ENCODE results near the gene MAG. TPM values are rescaled to one million over a fixed set of nuclear protein-coding genes. Genes with fewer than 3 reads are reported as not detected.

MAG gene
- total and polyA plus RNA-seq, 2 of the 8 experiments (the other 6 are each of a cell fraction or from before 2014, with no cell fraction given): 0.20 to 1.3 TPM

DNA sequence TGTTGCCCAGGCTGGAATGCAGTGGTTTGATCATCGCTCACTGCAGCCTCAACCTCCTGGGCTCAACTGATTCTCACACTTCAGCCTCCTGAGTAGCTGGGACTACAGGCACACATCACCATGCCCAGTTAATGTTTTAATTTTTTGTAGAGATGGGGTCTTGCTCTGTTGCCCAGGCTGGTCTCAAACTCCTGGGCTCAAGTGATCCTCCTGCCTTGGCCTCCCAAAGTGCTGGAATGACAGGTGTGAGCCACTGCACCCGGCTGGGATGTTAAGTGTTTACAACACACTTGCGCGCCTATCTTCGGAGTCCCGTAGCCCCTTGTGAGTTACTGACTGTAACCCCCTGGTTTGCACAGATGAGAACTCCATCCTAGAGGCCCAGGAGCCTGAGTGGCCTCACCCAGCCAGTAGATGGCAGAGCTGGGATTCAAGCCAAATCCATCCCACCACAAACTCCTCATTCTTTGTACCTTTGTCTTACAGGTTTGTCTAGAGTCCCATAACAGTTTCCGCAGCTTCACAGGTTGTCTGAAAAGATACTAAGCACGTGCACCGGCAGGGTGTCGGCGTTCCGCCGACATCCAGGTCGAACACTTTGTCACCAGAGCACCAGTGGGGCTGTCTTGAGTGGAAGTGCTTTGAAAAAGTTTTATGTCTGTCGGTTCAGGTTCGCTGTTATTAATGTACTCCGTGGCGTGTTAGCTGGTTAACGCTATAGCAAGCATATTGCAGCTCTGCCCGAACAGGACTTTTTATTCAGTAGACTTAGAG is 14.7 kb downstream of the MAG start:
- WGBS, 2 experiments (ENCODE audit: extremely low coverage in 1 of 2, insufficient coverage in 1 of 2, insufficient read length in 1 of 2, insufficient replicate concordance in 2 of 2, low coverage in 1 of 2, low lambda C conversion rate in 2 of 2, missing lambda C conversion rate in 1 of 2): 86% methylated on average over 20 of the region's 20 CpGs; no CpG with 5 or more reads in 1 of the 2 experiments
- no peak overlapping the region for H2AFZ ChIP-seq (ENCODE audit: low read length)
- no peak for DNase-seq (ENCODE audit: low read depth in 1 of 2, low spot score in 2 of 2)

More for the DNA sequence above, 14.7 kb downstream of the MAG start:
- no peaks in the 10 kb centered on the region for H3K9me3 ChIP-seq (ENCODE audit: insufficient read depth in 2 of 2, low read depth in 1 of 2, low read length in 1 of 2)
- H3K9ac ChIP-seq (replicated peaks in 1 of 4; ENCODE audit: extremely low read depth in 1 of 4, low read depth in 3 of 4, low read length in 3 of 4): no peak overlapping the region
- no peak overlapping the region for H4K91ac ChIP-seq (replicated peaks; ENCODE audit: insufficient read length, low read length)
- no peak overlapping the region for H2BK5ac ChIP-seq (ENCODE audit: low read depth, low read length)
- H2BK20ac ChIP-seq (ENCODE audit: low read length): peak overlapping the region; percentile 10; the same call in 1 of the 2 replicates
- H3K79me2 ChIP-seq (ENCODE audit: control insufficient read depth in 1 of 2, insufficient read depth in 2 of 2, low read length in 2 of 2): no peaks in the 10 kb centered on the region
- peaks cover 0 to 2% (median 0%) of the 10 kb centered on the region in 4 experiments; a peak in 1 of 7 replicates for H3K4me1 ChIP-seq (replicated peaks in 1 of 4; ENCODE audit: control insufficient read depth in 3 of 4, insufficient read depth in 4 of 4, low read length in 3 of 4)
- POLR2A ChIA-PET (ENCODE audit: partially characterized antibody): interaction anchor here (0.6 to 1.6 kb wide), 4 partner anchors 9 to 43 kb away, joined by 3 read pairs; no protein-coding TSS in a partner anchor
- no peaks in the 10 kb centered on the region for H4K20me1 ChIP-seq (replicated peaks in 1 of 2; ENCODE audit: control insufficient read depth in 1 of 2, insufficient read depth in 2 of 2, low read length in 2 of 2)
- no peak overlapping the region for H2BK15ac ChIP-seq (ENCODE audit: low read length)
- no peak overlapping the region for H4K8ac ChIP-seq (ENCODE audit: extremely low read depth, insufficient read depth, low read length)
- no peak overlapping the region for H2AK5ac ChIP-seq (ENCODE audit: low read depth, low read length)
- no peaks in the 10 kb centered on the region for H3K27me3 ChIP-seq (replicated peaks in 1 of 4; ENCODE audit: control insufficient read depth in 3 of 4, extremely low read depth in 1 of 4, insufficient read depth in 3 of 4, low read length in 3 of 4)
- no peaks in the 10 kb centered on the region for H3K79me1 ChIP-seq (ENCODE audit: low read depth, low read length)
- H3K23ac ChIP-seq (ENCODE audit: insufficient read length): no peak overlapping the region
- CTCF ChIA-PET (ENCODE audit: partially characterized antibody): interaction anchor here (0.7 to 1.9 kb wide), 16 partner anchors 9 to 263 kb away, joined by 3 to 8 read pairs (median 4); no protein-coding TSS in a partner anchor
- H2BK12ac ChIP-seq (ENCODE audit: low read depth, low read length): no peak overlapping the region
- no peak overlapping the region for H2BK120ac ChIP-seq (replicated peaks; ENCODE audit: low read depth, low read length)
- H3K4ac ChIP-seq (replicated peaks; ENCODE audit: insufficient read length, low read depth, low read length): no peak overlapping the region
- no peak overlapping the region for H3K14ac ChIP-seq (ENCODE audit: insufficient read length)
- H3K4me3 ChIP-seq (ENCODE audit: extremely low read depth in 1 of 4, insufficient read depth in 2 of 4, low read depth in 3 of 4, low read length in 4 of 4): no peak overlapping the region
- H3K4me2 ChIP-seq (ENCODE audit: insufficient read depth in 1 of 2, low read depth in 2 of 2, low read length in 2 of 2): no peak overlapping the region
- no peaks in the 10 kb centered on the region for H3K23me2 ChIP-seq (ENCODE audit: low read depth, low read length)
- no peak overlapping the region for H3K18ac ChIP-seq (ENCODE audit: extremely low read depth, low read length)
- H3K56ac ChIP-seq (replicated peaks; ENCODE audit: insufficient read length, low read depth, low read length): no peak overlapping the region
- TF ChIP-seq RBBP5 (IDR thresholded peaks at IDR 0.05; ENCODE audit: borderline replicate concordance, low read depth, low read length) (no peak), SP2 (IDR thresholded peaks at IDR 0.05; ENCODE audit: low read length) (no peak), HDAC2 (IDR thresholded peaks at IDR 0.05; ENCODE audit: borderline replicate concordance in 1 of 2, low read depth in 2 of 2, low read length in 2 of 2) (peak in 1 of 2 experiments; percentile 59; a peak in 1 of 4 replicates), KDM1A (IDR thresholded peaks at IDR 0.05; ENCODE audit: borderline replicate concordance, low read length) (peak; percentile 90), RAD21 (IDR thresholded peaks at IDR 0.05 in 1 of 2, conservative IDR thresholded peaks at IDR 0.05 in 1 of 2; ENCODE audit: low read depth in 2 of 2, low read length in 2 of 2) (peak; percentile 58 to 66)
- TF ChIP-seq, protein P1, sequence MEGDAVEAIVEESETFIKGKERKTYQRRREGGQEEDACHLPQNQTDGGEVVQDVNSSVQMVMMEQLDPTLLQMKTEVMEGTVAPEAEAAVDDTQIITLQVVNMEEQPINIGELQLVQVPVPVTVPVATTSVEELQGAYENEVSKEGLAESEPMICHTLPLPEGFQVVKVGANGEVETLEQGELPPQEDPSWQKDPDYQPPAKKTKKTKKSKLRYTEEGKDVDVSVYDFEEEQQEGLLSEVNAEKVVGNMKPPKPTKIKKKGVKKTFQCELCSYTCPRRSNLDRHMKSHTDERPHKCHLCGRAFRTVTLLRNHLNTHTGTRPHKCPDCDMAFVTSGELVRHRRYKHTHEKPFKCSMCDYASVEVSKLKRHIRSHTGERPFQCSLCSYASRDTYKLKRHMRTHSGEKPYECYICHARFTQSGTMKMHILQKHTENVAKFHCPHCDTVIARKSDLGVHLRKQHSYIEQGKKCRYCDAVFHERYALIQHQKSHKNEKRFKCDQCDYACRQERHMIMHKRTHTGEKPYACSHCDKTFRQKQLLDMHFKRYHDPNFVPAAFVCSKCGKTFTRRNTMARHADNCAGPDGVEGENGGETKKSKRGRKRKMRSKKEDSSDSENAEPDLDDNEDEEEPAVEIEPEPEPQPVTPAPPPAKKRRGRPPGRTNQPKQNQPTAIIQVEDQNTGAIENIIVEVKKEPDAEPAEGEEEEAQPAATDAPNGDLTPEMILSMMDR (IDR thresholded peaks at IDR 0.05; ENCODE audit: control extremely low read depth in 1 of 3, insufficient read depth in 1 of 3, low read depth in 1 of 3, low read length in 3 of 3): peak; percentile 70 to 84 (median 72)
- no peak overlapping the region for H4K5ac ChIP-seq (ENCODE audit: insufficient read length, low read depth, low read length)
- H3K36me3 ChIP-seq (ENCODE audit: control insufficient read depth in 2 of 4, insufficient read depth in 4 of 4, low read length in 3 of 4): no peaks in the 10 kb centered on the region
- no peak for FAIRE-seq
- H3K27ac ChIP-seq (ENCODE audit: low read depth, low read length): no peak overlapping the region

All from H1 (cell line).